Astrocyte (in vitro differentiated cells and primary cell): Measurements from ENCODE around the gene TRPM3. TPM values are rescaled to one million over a fixed set of nuclear protein-coding genes. Genes with fewer than 3 reads are reported as not detected.

ENCODE experiments used
- DNase-seq: peaks from one replicate; pipeline ENCODE4 v3.0.0-alpha.2; 2010; ENCODE audit warnings: low read depth
- FAIRE-seq: peaks from 2 replicates; lab custom pipeline; 2011; peaks lifted over from hg19 to GRCh38; lab: Jason Lieb, UNC
- H2AFZ ChIP-seq: 2 replicates; pipeline ENCODE4 v1.6.0; 2012; ENCODE audit warnings: low read depth, low read length, inconsistent platforms
- H3K27ac ChIP-seq: 2 replicates; pipeline ENCODE4 v1.5.1; 2011; ENCODE audit warnings: low read depth, low read length, inconsistent platforms
- H3K27me3 ChIP-seq: 2 replicates; pipeline ENCODE4 v1.6.0; 2011; ENCODE audit warnings: low read length, inconsistent platforms; ENCODE audit not compliant: insufficient read depth
- H3K36me3 ChIP-seq: 2 replicates; pipeline ENCODE4 v1.5.1; 2011; ENCODE audit warnings: low read length, inconsistent platforms; ENCODE audit not compliant: insufficient read depth
- H3K4me1 ChIP-seq: 2 replicates; pipeline ENCODE4 v1.5.1; 2011; ENCODE audit warnings: low read length, inconsistent platforms; ENCODE audit not compliant: insufficient read depth
- H3K4me2 ChIP-seq: 2 replicates; pipeline ENCODE4 v1.6.0; 2012; ENCODE audit warnings: low read length, inconsistent platforms
- H3K4me3 ChIP-seq: 2 replicates; pipeline ENCODE4 v1.5.1; 2011; ENCODE audit warnings: low read depth, mild to moderate bottlenecking, low read length, inconsistent platforms; ENCODE audit not compliant: insufficient read depth
- H3K79me2 ChIP-seq: 2 replicates; pipeline ENCODE4 v1.6.0; 2012; ENCODE audit warnings: mild to moderate bottlenecking, low read length, inconsistent platforms; ENCODE audit not compliant: insufficient read depth
- H3K9ac ChIP-seq: 2 replicates; pipeline ENCODE4 v1.6.0; 2012; ENCODE audit warnings: mild to moderate bottlenecking, low read length, inconsistent platforms
- H3K9me3 ChIP-seq: 2 replicates; pipeline ENCODE4 v1.5.1; 2012; ENCODE audit warnings: low read depth, mild to moderate bottlenecking, low read length, inconsistent platforms; ENCODE audit not compliant: insufficient read depth
- H4K20me1 ChIP-seq: 2 replicates; pipeline ENCODE4 v1.6.0; 2012; ENCODE audit warnings: low read length, inconsistent platforms; ENCODE audit not compliant: insufficient read depth
- H3K27ac Mint-ChIP-seq: one replicate; pipeline ENCODE4 v1.8.0; 2021; ENCODE audit warnings: mild to moderate bottlenecking, mixed read lengths; ENCODE audit not compliant: unreplicated experiment
- H3K27me3 Mint-ChIP-seq: one replicate; pipeline ENCODE4 v1.8.0; 2021; ENCODE audit warnings: low read depth, mixed read lengths; ENCODE audit not compliant: unreplicated experiment
- H3K36me3 Mint-ChIP-seq: one replicate; pipeline ENCODE4 v1.8.0; 2021; ENCODE audit warnings: low read depth, mixed read lengths; ENCODE audit not compliant: unreplicated experiment
- H3K4me1 Mint-ChIP-seq: one replicate; pipeline ENCODE4 v1.8.0; 2021; ENCODE audit warnings: low read depth, mixed read lengths; ENCODE audit not compliant: unreplicated experiment
- H3K4me3 Mint-ChIP-seq: one replicate; pipeline ENCODE4 v1.8.0; 2021; ENCODE audit warnings: mild to moderate bottlenecking, moderate library complexity, mixed read lengths; ENCODE audit not compliant: unreplicated experiment
- H3K9me3 Mint-ChIP-seq: one replicate; pipeline ENCODE4 v1.8.0; 2021; ENCODE audit warnings: mild to moderate bottlenecking, mixed read lengths; ENCODE audit not compliant: unreplicated experiment
- CTCF ChIP-seq: IDR thresholded peaks from 2 replicates; pipeline ENCODE4 v1.5.1; 2011; ENCODE audit warnings: low read depth, mild to moderate bottlenecking, inconsistent platforms, low read length, moderate library complexity; ENCODE audit not compliant: insufficient read depth
- EZH2 ChIP-seq: IDR thresholded peaks from 2 replicates; pipeline ENCODE4 v1.6.1; 2012; ENCODE audit warnings: mild to moderate bottlenecking, low read length, inconsistent platforms; ENCODE audit not compliant: insufficient read depth
- total RNA-seq: library from RNA; stranded (reverse); gene quantifications from 2 replicates; pipeline ENCODE4 v1.2.1, GENCODE V29; 2021

The TRPM3 gene
- total RNA-seq, 1 donor from 2014 or later: 0.14 TPM

- no peak for FAIRE-seq
- H3K79me2 ChIP-seq: no peaks in the 10 kb centered on the region
- H3K9me3 ChIP-seq: no peaks in the 10 kb centered on the region
- H3K4me2 ChIP-seq: no peak overlapping the region
- H3K27ac ChIP-seq: no peak overlapping the region
- H4K20me1 ChIP-seq: no peaks in the 10 kb centered on the region
- H3K36me3 Mint-ChIP-seq: no peaks in the 10 kb centered on the region
- no peak overlapping the region for H3K4me3 Mint-ChIP-seq
- no peak overlapping the region for H3K27ac Mint-ChIP-seq
- no peak overlapping the region for H3K9ac ChIP-seq
- peaks cover 25% of the 10 kb centered on the region for H3K27me3 Mint-ChIP-seq
- no peak overlapping the region for H3K4me3 ChIP-seq
- H3K4me1 ChIP-seq: no peaks in the 10 kb centered on the region
- H3K9me3 Mint-ChIP-seq: no peaks in the 10 kb centered on the region
- peaks cover 4% of the 10 kb centered on the region for H3K4me1 Mint-ChIP-seq
- no peaks in the 10 kb centered on the region for H3K36me3 ChIP-seq
- no peak overlapping the region for H2AFZ ChIP-seq
- H3K27me3 ChIP-seq: no peaks in the 10 kb centered on the region
- TF ChIP-seq EZH2 (no peak), CTCF (no peak)
- DNase-seq: no peak
Measured at GRCh38 chr9:70490478-70490877, 630.9 kb downstream of the TRPM3 start.

- Histone ChIP-seq H3K4me1 (no peaks in the 10 kb centered on the region), H3K27ac (no peak overlapping the region), H3K27me3 (no peaks in the 10 kb centered on the region), H3K9ac (no peak overlapping the region), H3K4me3 (no peak overlapping the region), H4K20me1 (no peaks in the 10 kb centered on the region), H3K9me3 (no peaks in the 10 kb centered on the region), H3K79me2 (no peaks in the 10 kb centered on the region), H2AFZ (no peak overlapping the region), H3K4me2 (no peak overlapping the region), H3K36me3 (no peaks in the 10 kb centered on the region)
- TF ChIP-seq EZH2 (no peak), CTCF (no peak)
- no peak overlapping the region for H3K27ac Mint-ChIP-seq
- H3K9me3 Mint-ChIP-seq: no peaks in the 10 kb centered on the region
- DNase-seq (no peak), FAIRE-seq (no peak)
- H3K27me3 Mint-ChIP-seq: peaks cover 16% of the 10 kb centered on the region
- H3K4me3 Mint-ChIP-seq: no peak overlapping the region
- peaks cover 4% of the 10 kb centered on the region for H3K4me1 Mint-ChIP-seq
- no peaks in the 10 kb centered on the region for H3K36me3 Mint-ChIP-seq
Measured at GRCh38 chr9:70488793-70489105, 632.7 kb downstream of the TRPM3 start.

GRCh38 chr9:70488098-70488792 is 633.2 kb downstream of the TRPM3 start:
- Histone ChIP-seq H4K20me1 (no peaks in the 10 kb centered on the region), H3K4me3 (no peak overlapping the region), H3K4me2 (no peak overlapping the region), H3K27me3 (no peaks in the 10 kb centered on the region), H3K9ac (no peak overlapping the region), H3K36me3 (no peaks in the 10 kb centered on the region), H3K4me1 (no peaks in the 10 kb centered on the region), H3K9me3 (no peaks in the 10 kb centered on the region), H2AFZ (no peak overlapping the region), H3K79me2 (no peaks in the 10 kb centered on the region), H3K27ac (no peak overlapping the region)
- FAIRE-seq (no peak), DNase-seq (no peak)
- Mint-ChIP-seq H3K4me3 (no peak overlapping the region), H3K4me1 (peaks cover 4% of the 10 kb centered on the region), H3K36me3 (no peaks in the 10 kb centered on the region), H3K27ac (no peak overlapping the region), H3K9me3 (no peaks in the 10 kb centered on the region), H3K27me3 (peaks cover 16% of the 10 kb centered on the region)
- TF ChIP-seq CTCF (no peak), EZH2 (no peak)
